NT2/D1 (cell line): ENCODE results near the gene NR0B2.
"Not testable (repeated sequence)": the region's sequence is repeated elsewhere in the genome, so short reads cannot be mapped to it uniquely, and the experiment has no call there.

Experiments
- DNase-seq: peaks from one replicate; pipeline ENCODE4 v3.0.0-alpha.2; 2011; ENCODE audit warnings: low read depth, low spot score
- H3K27me3 ChIP-seq: 2 replicates; pipeline ENCODE4 v1.6.0; 2011; ENCODE audit warnings: mild to moderate bottlenecking; ENCODE audit not compliant: insufficient read length, insufficient read depth
- H3K36me3 ChIP-seq: 2 replicates; pipeline ENCODE4 v1.6.1; 2011; ENCODE audit warnings: mild to moderate bottlenecking, low read length, mixed read lengths; ENCODE audit not compliant: insufficient read depth, insufficient read length
- H3K4me1 ChIP-seq: 2 replicates; pipeline ENCODE4 v1.5.1; 2011; ENCODE audit not compliant: insufficient read depth, insufficient read length
- H3K4me3 ChIP-seq: 2 replicates; pipeline ENCODE4 v1.5.1; 2011; ENCODE audit warnings: low read depth; ENCODE audit not compliant: insufficient read length
- H3K9ac ChIP-seq: 2 replicates; pipeline ENCODE4 v1.6.0; 2011; ENCODE audit warnings: low read depth; ENCODE audit not compliant: insufficient read length
- H3K9me3 ChIP-seq: 2 replicates; pipeline ENCODE4 v1.5.1; 2011; ENCODE audit warnings: mild to moderate bottlenecking, low read length; ENCODE audit not compliant: insufficient read depth
- SUZ12 ChIP-seq: IDR thresholded peaks from 2 replicates; pipeline ENCODE4 v1.6.1; 2011; ENCODE audit not compliant: insufficient read length, insufficient read depth; ENCODE audit errors: extremely low read depth
- YY1 ChIP-seq: IDR thresholded peaks from 2 replicates; pipeline ENCODE4 v1.6.1; 2011; ENCODE audit not compliant: insufficient read length, insufficient read depth
- ZNF274 ChIP-seq: IDR thresholded peaks from 2 replicates; pipeline ENCODE4 v1.6.1; 2011; ENCODE audit warnings: mild to moderate bottlenecking, low read depth, low read length

Gene NR0B2

GRCh38 chr1:26882696-26883463 is 30.9 kb downstream of the NR0B2 start:
- no peaks in the 10 kb centered on the region for H3K27me3 ChIP-seq
- DNase-seq = no peak
- H3K9ac ChIP-seq = no peak overlapping the region
- H3K4me3 ChIP-seq = no peak overlapping the region
- H3K4me1 ChIP-seq = no peaks in the 10 kb centered on the region
- no peaks in the 10 kb centered on the region for H3K9me3 ChIP-seq
- TF ChIP-seq SUZ12 (no peak), ZNF274 (no peak), YY1 (no peak)
- H3K36me3 ChIP-seq = peaks cover 84% of the 10 kb centered on the region

GRCh38 chr1:26881611-26882010 is 32.2 kb downstream of the NR0B2 start:
- not testable (repeated sequence) for H3K4me1 ChIP-seq, H3K27me3 ChIP-seq
- H3K36me3 ChIP-seq = peaks cover 86% of the 10 kb centered on the region

GRCh38 chr1:26879793-26880192 is 34.0 kb downstream of the NR0B2 start:
- TF ChIP-seq ZNF274 (no peak), SUZ12 (no peak), YY1 (no peak)
- Histone ChIP-seq H3K9ac (no peak overlapping the region), H3K4me3 (no peak overlapping the region), H3K27me3 (no peaks in the 10 kb centered on the region), H3K9me3 (no peaks in the 10 kb centered on the region), H3K4me1 (peaks cover 11% of the 10 kb centered on the region), H3K36me3 (peaks cover 83% of the 10 kb centered on the region)
- no peak for DNase-seq

More at GRCh38 chr1:26881611-26882010, 32.2 kb downstream of the NR0B2 start:
- not testable (repeated sequence) for H3K9ac ChIP-seq, DNase-seq, H3K9me3 ChIP-seq, H3K4me3 ChIP-seq

GRCh38 chr1:26877326-26877725 is 36.4 kb downstream of the NR0B2 start:
- Histone ChIP-seq H3K4me1 (peaks cover 16% of the 10 kb centered on the region), H3K9ac (peak overlapping the region; percentile 45), H3K9me3 (no peaks in the 10 kb centered on the region), H3K4me3 (no peak overlapping the region), H3K27me3 (no peaks in the 10 kb centered on the region), H3K36me3 (peaks cover 58% of the 10 kb centered on the region)
- TF ChIP-seq SUZ12 (no peak), YY1 (no peak), ZNF274 (no peak)
- no peak for DNase-seq

GRCh38 chr1:26874896-26875295 is 38.9 kb downstream of the NR0B2 start:
- H3K4me1 ChIP-seq = peaks cover 16% of the 10 kb centered on the region
- no peak overlapping the region for H3K4me3 ChIP-seq
- H3K36me3 ChIP-seq = peaks cover 38% of the 10 kb centered on the region
- no peak for DNase-seq
- H3K9ac ChIP-seq = peak overlapping the region; percentile 2
- H3K27me3 ChIP-seq = no peaks in the 10 kb centered on the region
- no peaks in the 10 kb centered on the region for H3K9me3 ChIP-seq
- TF ChIP-seq YY1 (no peak), ZNF274 (no peak), SUZ12 (no peak)

- DNase-seq, H3K9me3 ChIP-seq, H3K9ac ChIP-seq, H3K4me3 ChIP-seq, H3K27me3 ChIP-seq: not testable (repeated sequence)
- Histone ChIP-seq H3K36me3 (peaks cover 22% of the 10 kb centered on the region), H3K4me1 (peaks cover 16% of the 10 kb centered on the region)
These were observed 40.7 kb downstream of the NR0B2 start for GRCh38 chr1:26873097-26873496.

- H3K9me3 ChIP-seq = no peaks in the 10 kb centered on the region
These were observed 48.9 kb downstream of the NR0B2 start for GRCh38 chr1:26864610-26865480.

More at GRCh38 chr1:26864610-26865480, 48.9 kb downstream of the NR0B2 start:
- DNase-seq = peak; percentile 99
- TF ChIP-seq YY1 (no peak), SUZ12 (no peak), ZNF274 (no peak)
- Histone ChIP-seq H3K27me3 (no peaks in the 10 kb centered on the region), H3K36me3 (no peaks in the 10 kb centered on the region), H3K4me3 (peak overlapping the region; percentile 96), H3K4me1 (peaks cover 29% of the 10 kb centered on the region), H3K9ac (peak overlapping the region; percentile 99)
